Esophagus muscularis mucosa (tissue), 4 donors: ENCODE measurements around the gene LIN28A. TPM values are rescaled to one million over a fixed set of nuclear protein-coding genes. Genes with fewer than 3 reads are reported as not detected.

Experiments used
- DNase-seq: peaks from one replicate; pipeline ENCODE4 v3.0.0-alpha.2; 2017; ENCODE audit errors: extremely low spot score
- H3K27ac ChIP-seq, 4 donors: fragments of 200-600 bp; sonication (generic); replicated peaks in 1 of 4; 1 replicate in 3 of 4; 2 replicates in 1 of 4; pipeline ENCODE4 v1.5.1; 2016 to 2019; ENCODE audit warnings: mild to moderate bottlenecking in 1 of 4
- H3K27me3 ChIP-seq, 4 donors: fragments of 200-600 bp; sonication (generic); one replicate each; pipeline versions ENCODE4 v1.5.1 to v1.6.0; 2016 to 2019
- H3K36me3 ChIP-seq, 4 donors: fragments of 200-600 bp; sonication (generic); one replicate each; pipeline ENCODE4 v1.5.1; 2016 to 2019
- H3K4me1 ChIP-seq, 4 donors: fragments of 200-600 bp; sonication (generic); one replicate each; pipeline ENCODE4 v1.5.1; 2016 to 2019
- H3K4me3 ChIP-seq, 4 donors: fragments of 200-600 bp; sonication (generic); 1 replicate in 2 of 4; 2 replicates in 2 of 4; pipeline ENCODE4 v1.5.1; 2016 to 2019; ENCODE audit warnings: mild to moderate bottlenecking in 4 of 4, moderate library complexity in 1 of 4
- H3K9me3 ChIP-seq, 4 donors: fragments of 200-600 bp; sonication (generic); 1 replicate in 3 of 4; 2 replicates in 1 of 4; pipeline ENCODE4 v1.5.1; 2016 to 2019
- CTCF ChIP-seq, 3 experiments: fragments of 200-600 bp in 2 of 3; fragments of 450-650 bp in 1 of 3; sonication (generic) in 2 of 3; IDR thresholded peaks; one replicate each; pipeline ENCODE4 v1.5.1; 2017 to 2019; ENCODE audit warnings: antibody characterized with exemption in 3 of 3, mild to moderate bottlenecking in 2 of 3, moderate library complexity in 1 of 3
- EP300 ChIP-seq: sonication (generic); formaldehyde crosslinking; IDR thresholded peaks from one replicate; pipeline ENCODE4 v1.6.1; 2017; ENCODE audit warnings: antibody characterized with exemption
- POLR2A ChIP-seq: fragments of 450-650 bp; IDR thresholded peaks from one replicate; pipeline ENCODE4 v1.6.1; 2017; ENCODE audit warnings: antibody characterized with exemption, moderate library complexity, mild to moderate bottlenecking, low read depth
- POLR2AphosphoS5 ChIP-seq, 2 donors: sonication (generic); formaldehyde crosslinking; IDR thresholded peaks; one replicate each; pipeline ENCODE4 v1.6.1; 2017; ENCODE audit warnings: antibody characterized with exemption in 2 of 2
- WGBS: methylation state at CpG from one replicate; pipeline ENCODE4 v1.1.5; 2018; 5-methylcytosine and 5-hydroxymethylcytosine counted together
- intact Hi-C: fragments of 100-400 bp; cut with DNase I; formaldehyde crosslinking; loops from one replicate; pipeline ENCODE4 v1.15.1; 2023
- total RNA-seq, 4 donors: library from RNA; depleted of rRNA; stranded (reverse); fragments of >200 nt; gene quantifications; one replicate each; pipeline versions ENCODE4 v1.1.0 to v1.2.1, GENCODE V29; 2016

The LIN28A gene
- total RNA-seq, 4 donors from 2014 or later, result not detected

- H3K9me3 ChIP-seq, result no peaks in the 10 kb centered on the region
- H3K27me3 ChIP-seq, result no peaks in the 10 kb centered on the region
- peaks cover 18 to 44% (median 36%) of the 10 kb centered on the region in 4 donors for H3K4me1 ChIP-seq
- peak overlapping the region in 3 of 4 donors; percentile 76 to 99 (median 90) for H3K4me3 ChIP-seq
- DNase-seq, result no peak
- TF ChIP-seq EP300, result no peak
- TF ChIP-seq CTCF (IDR thresholded peaks at IDR 0.05), result no peak
- no peak for TF ChIP-seq POLR2AphosphoS5 (IDR thresholded peaks at IDR 0.05)
- TF ChIP-seq POLR2A, result no peak
- WGBS, result 46% methylated on average over 13 of the region's 14 CpGs
- H3K36me3 ChIP-seq, result peaks cover 22 to 57% (median 46%) of the 10 kb centered on the region in 4 donors
- intact Hi-C loops, result no loop called here
- H3K27ac ChIP-seq, result peak overlapping the region in 1 of 4 donors; percentile 100
Observed at GRCh38 chr1:26470878-26471497, 60.4 kb downstream of the LIN28A start.

- Histone ChIP-seq H3K27me3 (no peaks in the 10 kb centered on the region), H3K27ac (peak overlapping the region; percentile 92 to 100 (median 96)), H3K9me3 (no peaks in the 10 kb centered on the region), H3K4me3 (peak overlapping the region; percentile 76 to 99 (median 83)), H3K4me1 (peaks cover 18 to 44% (median 36%) of the 10 kb centered on the region in 4 donors), H3K36me3 (peaks cover 16 to 57% (median 45%) of the 10 kb centered on the region in 4 donors)
- peak; percentile 94 for DNase-seq
- intact Hi-C loops, result no loop called here
- TF ChIP-seq POLR2A (no peak), POLR2AphosphoS5 (IDR thresholded peaks at IDR 0.05) (peak in 1 of 2 donors; percentile 3), CTCF (IDR thresholded peaks at IDR 0.05) (peak in 1 of 3 experiments; percentile 7), EP300 (no peak)
- 1% methylated on average over 32 of the region's 52 CpGs for WGBS
Observed at GRCh38 chr1:26471498-26472319, 61.1 kb downstream of the LIN28A start.

- intact Hi-C loops, result no loop called here
- peak within 1 kb of the TSS; percentile 92 to 100 (median 96) for H3K27ac ChIP-seq
- H3K27me3 ChIP-seq, result no peaks in the 10 kb centered on the region
- H3K9me3 ChIP-seq, result no peaks in the 10 kb centered on the region
- H3K4me1 ChIP-seq, result peaks cover 18 to 44% (median 36%) of the 10 kb centered on the region in 4 donors
- H3K4me3 ChIP-seq, result peak within 1 kb of the TSS; percentile 76 to 99 (median 83)
- TF ChIP-seq EP300 (no peak), POLR2A (peak; percentile 31), POLR2AphosphoS5 (IDR thresholded peaks at IDR 0.05) (peak; percentile 18 to 69)
- H3K36me3 ChIP-seq, result peaks cover 15 to 57% (median 42%) of the 10 kb centered on the region in 4 donors
- peak; percentile 96 for DNase-seq
- 0% methylated on average over 3 of the region's 69 CpGs for WGBS
Observed at GRCh38 chr1:26472320-26472900, 61.8 kb downstream of the LIN28A start, which contains the start of gene HMGN2. HMGN2 (plus strand) TSS chr1:26472440; CDS start chr1:26472613, 173 bp downstream.

- Histone ChIP-seq H3K4me3 (peak overlapping the region; percentile 76 to 99 (median 83)), H3K36me3 (peaks cover 15 to 57% (median 41%) of the 10 kb centered on the region in 4 donors), H3K9me3 (no peaks in the 10 kb centered on the region), H3K27ac (peak overlapping the region; percentile 92 to 100 (median 96)), H3K4me1 (peaks cover 18 to 44% (median 36%) of the 10 kb centered on the region in 4 donors), H3K27me3 (no peaks in the 10 kb centered on the region)
- DNase-seq, result peak; percentile 97
- WGBS, result 7% methylated on average over 33 of the region's 71 CpGs
- no peak for TF ChIP-seq CTCF (IDR thresholded peaks at IDR 0.05)
- TF ChIP-seq POLR2AphosphoS5 (IDR thresholded peaks at IDR 0.05), result peak; percentile 72 to 94
- peak; percentile 11 for TF ChIP-seq POLR2A
- TF ChIP-seq EP300, result no peak
- intact Hi-C loops, result no loop called here
Observed at GRCh38 chr1:26472901-26473845, 62.6 kb downstream of the LIN28A start.
